GM19468 (cell line): Measurements from ENCODE around the gene PIP4K2A.
A peak's percentile ranks its signal among the peaks of the same experiment; 100 is the strongest.
"Not testable (repeated sequence)": the region's sequence is repeated elsewhere in the genome, so short reads cannot be mapped to it uniquely, and the experiment has no call there.

Experiments used
- ATAC-seq: cut with Tn5 transposase; IDR thresholded peaks from one replicate; pipeline ENCODE4 v1.9.1; 2021; ENCODE audit warnings: mild to moderate bottlenecking, moderate library complexity, moderate number of reproducible peaks; ENCODE audit not compliant: unreplicated experiment; ENCODE audit errors: extremely low read depth

Gene PIP4K2A

GRCh38 chr10:22714479-22715289 is at the start of gene PIP4K2A:
PIP4K2A (minus strand) TSS chr10:22714578; CDS start chr10:22714326, 252 bp downstream.
- peak; percentile 75 for ATAC-seq

DNA sequence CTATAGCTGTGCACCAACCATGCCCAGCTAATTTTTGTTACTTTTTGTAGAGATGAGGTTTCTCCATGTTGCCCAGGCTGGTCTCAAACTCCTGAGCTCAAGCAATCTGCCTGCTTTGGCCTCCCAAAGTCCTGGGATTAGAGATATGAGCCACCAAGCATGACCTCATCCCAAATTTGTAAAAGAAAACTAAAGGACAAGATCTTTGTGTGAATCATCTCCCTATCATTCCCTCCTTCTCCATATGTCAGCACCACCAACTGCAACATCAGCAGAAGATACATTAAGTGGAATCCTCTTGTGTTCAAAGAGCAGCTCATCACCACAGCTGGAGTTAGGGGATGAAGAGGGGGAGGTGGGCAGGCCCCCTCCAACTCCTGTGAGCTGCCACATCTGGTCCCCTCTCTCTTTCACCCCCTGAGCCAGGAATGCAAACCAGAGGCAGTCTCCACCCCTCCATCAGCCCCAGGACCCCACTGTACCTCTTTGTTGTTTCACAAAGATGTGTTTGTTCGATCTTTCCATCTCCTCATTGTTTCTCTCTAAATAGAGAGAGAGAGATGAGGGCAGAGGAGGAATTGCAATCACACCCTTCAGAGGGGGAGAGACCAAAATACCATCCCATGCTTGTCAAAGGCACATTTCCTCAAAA is 47.3 kb upstream of the PIP4K2A start:
- ATAC-seq, result no peak

DNA sequence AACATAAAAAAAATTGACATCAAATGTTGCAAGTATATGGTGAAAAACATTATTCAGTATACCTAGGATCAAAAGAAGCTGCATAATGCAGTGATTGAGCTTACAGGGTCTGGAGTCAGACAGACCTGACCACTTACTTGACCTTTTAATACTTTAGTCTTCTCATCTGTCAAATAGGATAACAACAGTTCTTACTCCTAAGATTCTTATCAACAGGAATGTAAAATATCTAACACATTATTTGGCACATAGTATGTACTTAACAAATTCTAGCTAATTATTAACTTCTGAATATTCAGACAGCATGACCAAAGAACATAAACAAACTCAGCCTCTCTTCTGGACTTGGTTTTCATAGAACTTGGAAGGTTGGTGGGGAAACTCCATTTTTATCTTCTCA is 45.6 kb upstream of the PIP4K2A start:
- ATAC-seq, result no peak

DNA sequence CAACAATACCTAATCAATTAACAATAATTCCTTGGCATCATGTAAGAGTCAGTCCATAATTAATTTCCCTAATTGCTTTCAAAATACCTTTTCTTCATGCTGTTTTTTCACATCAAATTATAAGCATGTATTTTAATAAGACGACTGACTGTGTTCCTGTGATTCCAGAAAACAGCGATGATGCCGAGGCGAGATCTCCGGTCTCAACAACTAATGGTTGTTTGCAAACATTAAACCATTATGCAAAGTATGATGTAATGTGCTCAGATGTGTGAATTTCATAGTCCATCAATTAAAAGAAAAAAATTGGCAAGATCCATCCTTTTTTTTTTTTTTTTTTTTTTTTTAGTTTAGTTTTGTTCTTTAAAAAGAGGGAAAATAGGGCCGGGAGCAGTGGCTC is 44.5 kb upstream of the PIP4K2A start:
- no peak for ATAC-seq

DNA sequence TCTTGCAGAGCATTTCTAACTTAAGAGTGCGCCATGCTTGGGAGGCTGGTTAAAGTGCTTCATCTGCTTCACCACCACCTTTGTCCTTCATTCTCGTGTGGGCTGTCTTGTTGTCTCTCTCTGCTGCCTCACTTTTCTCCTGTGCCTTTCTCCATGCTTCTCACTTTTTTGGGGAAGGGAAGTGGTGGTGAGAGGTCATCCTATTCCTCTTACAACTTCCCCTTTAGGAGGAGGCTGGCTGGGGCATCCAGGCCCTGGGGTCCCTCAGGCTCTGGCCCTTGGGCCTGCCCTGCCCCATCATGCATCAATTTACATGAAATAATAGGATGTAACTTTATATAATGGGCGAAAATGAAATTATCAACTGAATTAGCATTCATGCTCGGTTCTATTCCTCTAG is 39.9 kb upstream of the PIP4K2A start:
- no peak for ATAC-seq

DNA sequence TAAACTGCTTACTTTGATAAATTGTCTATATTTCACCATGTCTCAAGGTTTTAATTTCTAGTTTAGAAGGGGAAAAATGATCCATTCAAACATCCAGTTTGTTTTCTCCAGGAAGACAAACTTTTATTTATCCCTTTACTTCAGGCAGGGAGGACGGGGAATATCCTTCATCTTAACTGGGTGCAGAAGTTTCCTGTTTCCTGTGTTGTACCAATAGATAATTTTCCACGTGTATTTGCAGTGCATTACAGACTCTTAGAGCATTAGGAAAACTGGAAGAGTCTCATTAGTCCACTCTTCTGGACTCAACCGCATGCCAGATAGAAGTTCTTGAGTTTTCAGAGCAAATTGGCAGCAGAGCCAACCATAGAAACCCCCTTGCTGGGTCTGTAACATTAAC is 39.4 kb upstream of the PIP4K2A start:
- no peak for ATAC-seq

- ATAC-seq, result peak; percentile 55
These were observed 38.0 kb upstream of the PIP4K2A start for GRCh38 chr10:22752272-22752889.

DNA sequence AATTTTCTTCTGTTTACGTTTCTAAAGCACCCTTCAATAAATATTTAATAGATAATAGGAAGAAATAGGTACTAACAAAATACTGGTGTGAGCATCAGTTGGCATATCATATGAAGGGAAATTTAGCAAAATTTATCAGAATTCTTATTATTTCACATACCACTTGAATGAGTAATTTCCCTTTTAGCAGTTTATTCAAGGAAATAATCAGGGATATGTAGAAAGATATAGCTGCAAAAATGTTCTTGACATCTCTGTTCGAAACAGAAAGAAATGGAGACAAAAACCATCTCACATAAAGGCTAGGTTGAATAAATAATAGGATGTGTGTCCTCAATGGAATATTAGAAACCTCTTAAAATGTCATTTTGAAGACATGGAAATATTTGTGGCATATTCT is 35.8 kb upstream of the PIP4K2A start:
- ATAC-seq, result no peak

DNA sequence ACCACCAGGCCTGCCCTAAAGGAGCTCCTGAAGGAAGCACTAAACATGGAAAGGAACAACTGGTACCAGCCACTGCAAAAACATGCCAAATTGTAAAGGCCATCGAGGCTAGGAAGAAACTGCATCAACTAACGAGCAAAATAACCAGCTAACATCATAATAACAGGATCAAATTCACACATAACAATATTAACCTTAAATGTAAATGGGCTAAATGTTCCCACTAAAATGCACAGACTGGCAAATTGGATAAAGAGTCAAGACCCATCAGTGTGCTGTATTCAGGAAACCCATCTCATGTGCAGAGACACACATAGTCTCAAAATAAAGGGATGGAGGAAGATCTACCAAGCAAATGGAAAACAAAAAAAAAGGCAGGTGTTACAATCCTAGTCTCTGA is 30.5 kb upstream of the PIP4K2A start:
- not testable (repeated sequence) for ATAC-seq

GRCh38 chr10:22742678-22743077 is 28.3 kb upstream of the PIP4K2A start:
- peak; percentile 77 for ATAC-seq

GRCh38 chr10:22741631-22742030 is 27.3 kb upstream of the PIP4K2A start:
- ATAC-seq, result not testable (repeated sequence)

GRCh38 chr10:22740180-22740579 is 25.8 kb upstream of the PIP4K2A start:
- ATAC-seq, result no peak

- ATAC-seq, result no peak
These were observed 23.2 kb upstream of the PIP4K2A start for GRCh38 chr10:22737587-22737986.

DNA sequence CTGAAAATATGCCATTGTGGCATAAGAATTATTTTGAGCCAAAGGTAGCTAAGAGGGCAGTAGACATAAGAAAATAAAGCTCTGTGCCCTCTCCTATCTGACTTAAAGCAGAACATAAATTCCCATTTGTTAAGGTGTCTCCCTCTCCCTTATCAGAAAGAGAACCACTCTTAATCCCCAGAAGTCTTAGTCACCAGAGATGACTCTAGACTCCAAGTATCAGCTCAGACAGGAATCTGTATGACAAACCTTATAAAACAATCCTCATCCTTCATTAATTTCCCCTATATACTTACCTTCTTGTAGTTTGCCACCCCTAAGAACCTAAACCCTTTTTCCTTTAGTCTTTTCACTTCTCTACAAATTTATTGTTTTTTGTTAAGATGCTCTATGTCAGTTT is 21.8 kb upstream of the PIP4K2A start:
- ATAC-seq, result no peak

- no peak for ATAC-seq
These were observed 19.6 kb upstream of the PIP4K2A start for GRCh38 chr10:22733992-22734391.

GRCh38 chr10:22727663-22728062 is 13.3 kb upstream of the PIP4K2A start:
- ATAC-seq, result no peak

GRCh38 chr10:22727112-22727511 is 12.7 kb upstream of the PIP4K2A start:
- ATAC-seq, result no peak

DNA sequence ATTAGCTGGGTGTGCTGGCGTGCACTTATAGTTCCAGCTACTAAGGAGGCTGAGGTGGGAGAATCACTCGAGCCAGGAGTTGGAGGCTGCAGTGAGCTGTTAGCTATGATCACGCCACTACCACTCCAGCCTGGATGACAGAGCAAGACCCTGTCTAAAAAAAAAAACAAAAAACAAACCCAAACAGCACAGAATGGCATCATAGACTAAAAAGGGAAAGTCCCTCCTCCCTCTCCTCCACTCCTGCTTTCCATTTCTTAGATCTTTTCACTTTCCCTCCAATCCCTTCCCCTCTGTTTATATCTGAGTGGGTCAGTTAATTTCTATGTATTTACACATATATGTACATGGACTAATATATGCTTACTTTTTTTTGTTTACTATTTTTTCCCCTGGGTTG is 10.4 kb upstream of the PIP4K2A start:
- no peak for ATAC-seq

DNA sequence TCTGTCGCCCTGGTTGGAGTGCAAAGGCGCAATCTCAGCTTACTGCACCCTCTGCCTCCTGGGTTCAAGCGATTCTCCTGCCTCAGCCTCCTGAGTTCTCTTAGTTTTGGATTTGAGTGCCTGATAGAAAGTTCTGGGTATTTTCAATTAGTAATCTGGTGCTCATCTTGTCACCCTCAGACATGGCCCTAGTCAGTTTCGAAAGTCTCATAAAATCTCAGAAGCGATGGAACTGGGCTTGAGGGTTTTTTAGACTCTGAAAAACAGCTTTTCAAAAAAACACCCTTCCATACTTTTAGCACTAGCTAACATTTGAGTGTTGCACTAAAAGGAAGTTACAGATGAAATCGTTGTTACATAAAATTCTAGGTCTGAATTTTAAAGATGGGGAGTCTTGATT is 9.4 kb upstream of the PIP4K2A start:
- no peak for ATAC-seq

- ATAC-seq, result peak; percentile 53
These were observed 9.0 kb upstream of the PIP4K2A start for GRCh38 chr10:22723343-22723779.

GRCh38 chr10:22722626-22723169 is 8.3 kb upstream of the PIP4K2A start:
- no peak for ATAC-seq
